Testis (tissue), 3 donors: ENCODE data around the gene TNS1. TPM values are rescaled to one million over a fixed set of nuclear protein-coding genes. Genes with fewer than 3 reads are reported as not detected.

Experiments used
- DNase-seq: peaks from one replicate; pipeline ENCODE4 v3.0.0-alpha.2; 2019
- H3K27ac ChIP-seq, 2 donors: fragments of 200-600 bp; sonication (generic); one replicate each; pipeline ENCODE4 v1.5.1; 2019
- H3K27me3 ChIP-seq: fragments of 200-600 bp; sonication (generic); one replicate; pipeline ENCODE4 v1.5.1; 2019
- H3K36me3 ChIP-seq: fragments of 200-600 bp; sonication (generic); one replicate; pipeline ENCODE4 v1.5.1; 2017; ENCODE audit warnings: low read depth; ENCODE audit errors: missing control alignments
- H3K4me1 ChIP-seq: fragments of 200-600 bp; sonication (generic); one replicate; pipeline ENCODE4 v1.5.1; 2019
- H3K4me3 ChIP-seq, 2 donors: fragments of 200-600 bp; sonication (generic); one replicate each; pipeline ENCODE4 v1.5.1; 2017 to 2019
- H3K9me3 ChIP-seq: fragments of 200-600 bp; sonication (generic); one replicate; pipeline ENCODE4 v1.5.1; 2017
- POLR2A ChIP-seq: fragments of 450-650 bp; IDR thresholded peaks from one replicate; pipeline ENCODE4 v1.6.1; 2017; ENCODE audit warnings: antibody characterized with exemption, mild to moderate bottlenecking, moderate library complexity
- WGBS, 2 donors: methylation state at CpG; one replicate each; pipeline ENCODE4 v1.1.5; 2018; 5-methylcytosine and 5-hydroxymethylcytosine counted together
- intact Hi-C: fragments of 100-400 bp; cut with DNase I; formaldehyde crosslinking; loops from one replicate; pipeline ENCODE4 v1.15.1; 2023; ENCODE audit warnings: low total_unique reads
- polyA plus RNA-seq: library from polyadenylated mRNA; stranded (reverse); fragments of 350-450 nt; fragmentation: Illumina TruSeq; extraction: RNeasy Lipid Tissue Mini Kit (QIAGEN cat#74804); gene quantifications from one replicate; pipeline ENCODE4 v1.2.3, GENCODE V29; 2014; ENCODE audit warnings: low read depth, low replicate concordance; ENCODE audit not compliant: insufficient read depth
- total RNA-seq, 2 donors: library from RNA; depleted of rRNA; stranded (reverse); fragments of >200 nt; gene quantifications; one replicate each; pipeline ENCODE4 v1.2.3, GENCODE V29; 2016
- TF ChIP-seq, protein P1 (sequence below), 3 experiments: fragments of 450-650 bp in 2 of 3; fragments of 200-600 bp in 1 of 3; sonication (generic) in 1 of 3; IDR thresholded peaks; one replicate each; pipeline ENCODE4 v1.5.1; 2016 to 2019; ENCODE audit warnings: antibody characterized with exemption in 3 of 3, mild to moderate bottlenecking in 2 of 3, moderate library complexity in 1 of 3

The TNS1 gene
- total and polyA plus RNA-seq, 3 donors from 2014 or later: 75.9 to 256 (median 227) TPM

DNA sequence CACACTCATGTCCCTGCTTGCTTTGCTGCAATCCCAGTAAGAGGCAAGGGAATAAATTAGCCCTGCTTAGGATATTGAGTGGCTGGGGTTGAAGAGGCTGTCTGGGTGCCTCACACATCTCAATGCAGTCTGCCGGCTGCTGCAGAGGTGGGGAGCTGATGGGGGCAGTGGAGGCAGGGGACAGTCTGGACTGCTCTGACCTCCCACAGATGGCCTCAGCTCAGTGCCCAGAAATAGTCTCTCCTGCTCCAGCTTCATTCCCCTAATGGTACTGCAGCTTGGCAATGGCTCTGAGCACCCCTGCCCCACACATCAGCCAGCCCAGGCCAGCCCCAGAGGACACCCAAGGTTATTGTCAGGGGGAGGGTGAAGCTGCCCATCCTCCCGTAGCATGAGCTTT, 21.5 kb upstream of the TNS1 start:
- Histone ChIP-seq H3K27me3 (no peaks in the 10 kb centered on the region), H3K9me3 (no peaks in the 10 kb centered on the region), H3K36me3 (no peaks in the 10 kb centered on the region), H3K27ac (no peak overlapping the region), H3K4me3 (no peak overlapping the region), H3K4me1 (peaks cover 17% of the 10 kb centered on the region)
- TF ChIP-seq, protein P1, sequence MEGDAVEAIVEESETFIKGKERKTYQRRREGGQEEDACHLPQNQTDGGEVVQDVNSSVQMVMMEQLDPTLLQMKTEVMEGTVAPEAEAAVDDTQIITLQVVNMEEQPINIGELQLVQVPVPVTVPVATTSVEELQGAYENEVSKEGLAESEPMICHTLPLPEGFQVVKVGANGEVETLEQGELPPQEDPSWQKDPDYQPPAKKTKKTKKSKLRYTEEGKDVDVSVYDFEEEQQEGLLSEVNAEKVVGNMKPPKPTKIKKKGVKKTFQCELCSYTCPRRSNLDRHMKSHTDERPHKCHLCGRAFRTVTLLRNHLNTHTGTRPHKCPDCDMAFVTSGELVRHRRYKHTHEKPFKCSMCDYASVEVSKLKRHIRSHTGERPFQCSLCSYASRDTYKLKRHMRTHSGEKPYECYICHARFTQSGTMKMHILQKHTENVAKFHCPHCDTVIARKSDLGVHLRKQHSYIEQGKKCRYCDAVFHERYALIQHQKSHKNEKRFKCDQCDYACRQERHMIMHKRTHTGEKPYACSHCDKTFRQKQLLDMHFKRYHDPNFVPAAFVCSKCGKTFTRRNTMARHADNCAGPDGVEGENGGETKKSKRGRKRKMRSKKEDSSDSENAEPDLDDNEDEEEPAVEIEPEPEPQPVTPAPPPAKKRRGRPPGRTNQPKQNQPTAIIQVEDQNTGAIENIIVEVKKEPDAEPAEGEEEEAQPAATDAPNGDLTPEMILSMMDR (IDR thresholded peaks at IDR 0.05): no peak
- TF ChIP-seq POLR2A: no peak
- DNase-seq: no peak
- WGBS, 2 donors: 54 to 67% methylated on average over 1 to 2 of the region's 2 CpGs
- intact Hi-C loops: no loop called here

GRCh38 chr2:218023636-218024035, 20.8 kb upstream of the TNS1 start:
- 74 to 76% methylated on average over 3 of the region's 3 CpGs for WGBS, 2 donors
- H3K4me1 ChIP-seq: peaks cover 19% of the 10 kb centered on the region
- H3K4me3 ChIP-seq: no peak overlapping the region
- intact Hi-C loops: no loop called here
- no peaks in the 10 kb centered on the region for H3K27me3 ChIP-seq
- TF ChIP-seq, protein P1 (IDR thresholded peaks at IDR 0.05): no peak
- no peak for TF ChIP-seq POLR2A
- no peak for DNase-seq
- H3K9me3 ChIP-seq: no peaks in the 10 kb centered on the region
- no peak overlapping the region for H3K27ac ChIP-seq
- no peaks in the 10 kb centered on the region for H3K36me3 ChIP-seq

GRCh38 chr2:218022851-218023530, 20.2 kb upstream of the TNS1 start:
- Histone ChIP-seq H3K36me3 (no peaks in the 10 kb centered on the region), H3K27me3 (no peaks in the 10 kb centered on the region), H3K4me3 (no peak overlapping the region), H3K9me3 (no peaks in the 10 kb centered on the region), H3K4me1 (peaks cover 25% of the 10 kb centered on the region), H3K27ac (no peak overlapping the region)
- intact Hi-C loops: no loop called here
- no peak for DNase-seq
- WGBS, 2 donors: 93 to 95% methylated on average over 7 of the region's 7 CpGs
- TF ChIP-seq POLR2A: no peak
- TF ChIP-seq, protein P1 (IDR thresholded peaks at IDR 0.05): no peak

DNA sequence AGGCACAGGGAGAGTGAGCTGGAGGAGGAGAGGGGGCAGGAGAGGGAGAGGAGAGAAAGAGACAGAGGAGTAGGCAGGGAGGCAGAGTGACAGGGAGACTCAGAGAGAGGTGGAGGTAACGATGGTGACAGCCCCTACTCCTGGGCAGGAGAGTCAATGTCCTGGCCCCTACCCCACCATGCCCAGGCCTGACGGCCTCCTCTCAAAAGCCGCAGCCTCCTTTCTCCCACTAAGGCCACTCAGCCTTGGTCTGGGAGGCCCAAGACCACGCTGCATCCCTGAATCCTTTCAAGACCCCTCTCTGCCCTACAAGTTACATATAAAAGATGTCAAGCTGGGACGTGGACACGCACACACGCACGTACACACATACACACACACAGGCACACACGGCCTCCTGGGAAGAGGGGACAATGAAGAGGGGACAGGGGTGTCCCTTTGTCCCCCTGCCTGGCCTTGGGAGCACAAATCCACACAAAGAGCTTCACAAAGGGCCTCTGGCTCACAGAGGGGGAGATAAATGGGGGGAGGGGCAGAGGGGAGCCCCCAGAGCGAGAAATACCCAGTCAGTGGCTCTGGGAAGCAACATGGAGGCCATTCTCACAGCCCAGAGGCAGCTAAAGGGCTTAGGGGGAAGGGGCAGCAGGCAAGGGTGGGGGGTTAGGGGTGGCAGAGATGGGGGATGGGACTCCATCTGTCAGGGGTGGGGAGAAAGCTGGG, 19.5 kb upstream of the TNS1 start:
- H3K36me3 ChIP-seq: no peaks in the 10 kb centered on the region
- H3K9me3 ChIP-seq: no peaks in the 10 kb centered on the region
- H3K27ac ChIP-seq: no peak overlapping the region
- no peak for DNase-seq
- H3K4me1 ChIP-seq: peaks cover 32% of the 10 kb centered on the region
- H3K4me3 ChIP-seq: no peak overlapping the region
- TF ChIP-seq, protein P1 (IDR thresholded peaks at IDR 0.05): no peak
- intact Hi-C loops: no loop called here
- no peaks in the 10 kb centered on the region for H3K27me3 ChIP-seq
- WGBS, 2 donors: 84 to 96% methylated on average over 9 to 10 of the region's 10 CpGs
